Stimulated activated CD4-positive, alpha-beta T cell treated with anti-CD3 and anti-CD28 coated beads, Interleukin-15, amount 100 ng/mL, for 48 hours (primary cell): Measurements from ENCODE around the gene RFTN2.
A peak's percentile ranks its signal among the peaks of the same experiment; 100 is the strongest.
"Not testable (repeated sequence)": the region's sequence is repeated elsewhere in the genome, so short reads cannot be mapped to it uniquely, and the experiment has no call there.

Experiments used
- DNase-seq, 2 donors: peaks; one replicate each; pipeline ENCODE4 v3.0.0-alpha.2; 2020; ENCODE audit warnings: low read depth in 2 of 2

Gene RFTN2

GRCh38 chr2:197604117-197604860, 71.1 kb downstream of the RFTN2 start:
- DNase-seq, result no peak

- DNase-seq, result no peak
Observed at GRCh38 chr2:197601726-197602125, 73.7 kb downstream of the RFTN2 start.

- no peak for DNase-seq
Observed at GRCh38 chr2:197600306-197600705, 75.1 kb downstream of the RFTN2 start.

DNA sequence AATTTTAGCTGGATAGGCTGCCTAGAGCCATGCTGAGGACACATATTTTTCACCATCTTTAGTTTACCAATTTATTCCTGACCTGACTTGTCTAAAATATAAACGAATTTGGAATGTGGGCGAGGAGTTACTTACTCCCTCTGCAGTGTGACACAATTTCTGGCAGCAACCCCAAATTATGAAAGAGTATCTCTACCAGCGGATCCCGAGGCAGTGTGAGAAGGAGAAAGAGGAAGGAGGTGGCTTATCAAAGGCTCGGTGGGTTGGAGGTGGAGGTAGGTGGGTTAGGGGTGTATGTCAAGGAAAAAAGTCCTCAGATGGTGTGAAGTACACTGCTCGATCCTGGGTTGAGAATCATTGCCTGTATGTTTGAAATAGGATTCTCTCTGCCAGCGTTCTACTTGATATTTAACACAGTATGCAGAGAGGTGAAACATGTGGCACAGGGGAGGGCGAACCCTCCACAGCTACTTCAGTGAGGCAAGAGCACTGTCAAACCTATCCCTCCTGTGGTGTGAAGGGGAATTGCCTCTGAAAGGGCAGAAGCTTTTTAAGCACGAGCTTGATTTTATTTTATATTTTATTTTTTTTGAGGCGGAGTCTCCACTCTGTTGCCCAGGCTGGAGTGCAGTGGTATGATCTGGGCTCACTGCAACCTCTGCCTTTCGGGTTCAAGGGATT, 76.0 kb downstream of the RFTN2 start:
- DNase-seq, result peak; percentile 6 to 10

DNA sequence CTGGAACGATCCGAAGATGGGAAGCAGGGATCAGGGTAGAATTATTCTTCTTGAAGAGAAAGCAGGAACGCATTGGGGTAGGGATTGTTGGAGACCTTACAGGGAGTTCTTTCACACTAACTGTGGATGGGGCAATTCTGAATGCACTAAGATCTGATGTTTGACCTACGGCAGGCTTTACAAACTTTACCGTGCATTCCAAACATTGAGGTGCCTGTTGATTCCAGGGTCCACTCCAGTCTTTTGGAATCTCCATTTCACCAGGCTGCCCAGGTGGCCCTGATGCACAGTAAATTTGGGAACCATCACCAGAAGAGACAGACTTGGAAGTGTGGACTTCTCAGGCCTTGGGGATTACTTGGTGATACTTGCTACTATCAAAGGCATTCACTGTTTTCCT, 76.9 kb downstream of the RFTN2 start:
- DNase-seq, result no peak

GRCh38 chr2:197597166-197597565, 78.2 kb downstream of the RFTN2 start:
- no peak for DNase-seq

GRCh38 chr2:197596766-197597165, 78.6 kb downstream of the RFTN2 start:
- no peak for DNase-seq

DNA sequence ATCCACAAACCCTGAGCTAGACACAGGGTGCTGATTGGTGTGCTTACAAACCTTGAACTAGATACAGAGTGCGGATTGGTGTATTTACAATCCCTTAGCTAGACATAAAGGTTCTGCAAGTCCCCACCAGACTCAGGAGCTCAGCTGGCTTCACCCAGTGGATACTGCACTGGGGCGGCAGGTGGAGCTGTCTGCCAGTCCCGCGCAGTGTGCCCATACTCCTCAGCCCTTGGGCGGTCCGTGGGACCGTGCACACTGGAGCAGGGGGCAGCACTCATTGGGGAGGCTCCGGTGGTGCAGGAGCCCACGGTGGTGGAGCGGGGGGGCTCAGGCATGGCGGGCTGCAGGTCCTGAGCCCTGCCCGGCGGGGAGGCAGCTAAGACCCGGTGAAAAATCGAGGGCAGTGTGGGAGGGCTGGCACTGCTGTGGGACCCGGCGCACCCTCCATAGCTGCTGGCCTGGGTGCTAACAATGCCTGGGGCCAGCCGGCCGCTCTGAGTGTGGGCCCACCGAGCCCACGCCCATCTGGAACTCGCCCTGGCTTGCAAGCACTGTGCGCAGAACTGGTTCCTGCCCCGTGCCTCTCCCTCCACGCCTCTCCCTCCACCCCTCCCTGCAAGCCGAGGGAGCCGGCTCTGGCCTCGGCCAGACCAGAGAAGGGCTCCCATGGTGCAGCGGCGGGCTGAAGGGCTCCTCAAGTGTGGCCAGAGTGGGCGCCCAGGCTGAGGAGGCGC, 83.9 kb downstream of the RFTN2 start:
- no peak for DNase-seq

DNA sequence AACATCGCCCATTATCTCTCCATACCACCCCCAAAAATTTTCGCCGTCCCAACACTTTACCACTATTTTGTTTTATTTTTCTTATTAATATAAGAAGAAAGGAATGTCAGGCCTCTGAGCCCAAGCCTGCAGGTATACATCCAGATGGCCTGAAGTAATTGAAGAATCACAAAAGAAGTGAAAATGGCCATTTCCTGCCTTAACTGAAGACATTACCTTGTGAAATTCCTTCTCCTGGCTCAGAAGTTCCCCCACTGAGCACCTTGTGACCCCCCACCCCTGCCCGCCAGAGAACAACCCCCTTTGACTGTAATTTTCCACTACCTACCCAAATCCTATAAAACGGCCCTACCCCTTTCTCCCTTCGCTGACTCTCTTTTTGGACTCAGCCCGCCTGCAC, 88.1 kb downstream of the RFTN2 start:
- not testable (repeated sequence) for DNase-seq

GRCh38 chr2:197580166-197580565, 95.2 kb downstream of the RFTN2 start:
- not testable (repeated sequence) for DNase-seq

GRCh38 chr2:197578294-197578693, 97.1 kb downstream of the RFTN2 start:
- not testable (repeated sequence) for DNase-seq

GRCh38 chr2:197577446-197577845, 97.9 kb downstream of the RFTN2 start:
- no peak for DNase-seq

DNA sequence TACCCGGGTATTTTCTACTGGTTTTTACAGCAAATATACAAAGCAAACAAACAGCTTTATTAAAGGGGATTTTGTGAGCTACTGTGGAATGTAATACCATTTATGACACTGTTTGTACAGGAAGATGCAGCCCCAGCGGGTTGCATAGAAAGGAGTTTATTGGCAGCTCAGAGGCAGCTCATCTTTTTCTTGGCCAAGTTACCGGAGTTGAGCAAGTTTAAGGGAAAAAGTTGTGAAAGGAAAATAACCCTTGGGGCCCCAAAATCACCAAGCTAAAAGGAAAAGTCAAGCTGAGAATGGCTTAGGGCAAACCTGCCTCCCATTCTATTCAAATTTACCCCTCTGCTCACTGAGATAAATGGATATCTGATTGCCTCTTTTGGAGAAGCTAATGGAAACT, 98.8 kb downstream of the RFTN2 start:
- no peak for DNase-seq

DNA sequence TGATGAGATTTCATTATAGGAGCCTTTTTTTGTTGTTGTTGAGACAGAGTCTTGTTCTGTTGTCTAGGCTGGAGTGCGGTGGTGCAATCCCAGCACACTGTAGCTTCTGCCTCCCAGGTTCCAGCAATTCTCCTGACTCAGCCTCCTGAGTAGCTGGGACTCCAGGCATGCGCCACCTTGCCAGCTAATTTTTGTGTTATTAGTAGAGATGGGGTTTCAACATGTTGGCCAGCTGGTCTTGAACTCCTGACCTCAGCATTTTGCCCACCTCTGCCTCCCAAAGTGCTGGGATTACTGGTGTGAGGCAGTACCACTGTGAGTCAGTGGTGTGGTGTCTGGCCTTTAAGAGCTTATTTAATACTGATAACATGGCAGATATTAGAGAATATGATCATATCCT, 99.4 kb downstream of the RFTN2 start:
- DNase-seq, result no peak

GRCh38 chr2:197573608-197574007, 101.8 kb downstream of the RFTN2 start:
- DNase-seq, result no peak

- no peak for DNase-seq
Observed at GRCh38 chr2:197571627-197572271, 103.6 kb downstream of the RFTN2 start.

GRCh38 chr2:197560146-197560665, 115.2 kb downstream of the RFTN2 start:
- no peak for DNase-seq

GRCh38 chr2:197559681-197560080, 115.7 kb downstream of the RFTN2 start:
- DNase-seq, result no peak

GRCh38 chr2:197558393-197558792, 117.0 kb downstream of the RFTN2 start:
- no peak for DNase-seq

GRCh38 chr2:197556456-197556855, 118.9 kb downstream of the RFTN2 start:
- DNase-seq, result no peak

DNA sequence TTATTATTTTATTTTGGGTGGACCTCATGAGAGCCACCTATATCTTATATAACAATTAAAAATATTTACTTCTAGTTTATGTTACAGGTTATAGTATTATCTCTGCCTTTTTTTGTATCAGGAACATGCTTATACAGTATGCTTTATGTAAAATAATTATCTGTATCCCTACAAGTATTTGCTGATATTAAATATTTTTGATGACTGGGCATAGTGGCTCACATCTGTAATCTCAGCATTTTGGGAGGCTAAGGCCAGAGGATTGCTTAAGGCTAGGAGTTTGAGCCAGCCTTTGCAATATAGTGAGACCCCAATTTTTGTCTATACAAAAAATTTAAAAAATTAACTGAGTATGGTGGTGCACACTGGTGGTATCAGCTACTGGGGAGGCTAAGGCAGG, 119.9 kb downstream of the RFTN2 start:
- no peak for DNase-seq

DNA sequence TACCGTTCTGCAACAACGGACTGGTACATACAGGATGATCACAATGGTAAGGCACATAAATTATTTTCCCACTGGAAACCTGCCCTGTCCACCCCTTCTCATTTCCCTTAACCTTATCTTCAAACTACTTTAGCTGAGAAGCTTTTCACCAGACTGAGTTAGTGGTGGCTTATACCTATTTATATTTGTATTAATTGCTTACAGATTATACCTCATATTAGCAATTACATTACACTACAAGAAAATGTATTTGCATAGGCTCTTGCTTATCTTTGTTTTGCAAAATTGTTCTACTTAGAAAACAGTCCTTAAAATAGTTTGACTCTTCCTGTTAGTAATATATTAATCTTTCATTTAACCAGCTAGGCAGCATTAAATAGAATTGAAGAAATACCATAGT, 124.1 kb downstream of the RFTN2 start:
- not testable (repeated sequence) for DNase-seq
